ENCODE data around the gene TTC7B. TPM values are rescaled to one million over a fixed set of nuclear protein-coding genes. Genes with fewer than 3 reads are reported as not detected.
A peak's percentile ranks its signal among the peaks of the same experiment; 100 is the strongest.

The TTC7B gene
- total and polyA plus RNA-seq, 2 of the 8 experiments (the other 6 are each of a cell fraction or from before 2014, with no cell fraction given) = 23.7 to 34.0 TPM

DNA sequence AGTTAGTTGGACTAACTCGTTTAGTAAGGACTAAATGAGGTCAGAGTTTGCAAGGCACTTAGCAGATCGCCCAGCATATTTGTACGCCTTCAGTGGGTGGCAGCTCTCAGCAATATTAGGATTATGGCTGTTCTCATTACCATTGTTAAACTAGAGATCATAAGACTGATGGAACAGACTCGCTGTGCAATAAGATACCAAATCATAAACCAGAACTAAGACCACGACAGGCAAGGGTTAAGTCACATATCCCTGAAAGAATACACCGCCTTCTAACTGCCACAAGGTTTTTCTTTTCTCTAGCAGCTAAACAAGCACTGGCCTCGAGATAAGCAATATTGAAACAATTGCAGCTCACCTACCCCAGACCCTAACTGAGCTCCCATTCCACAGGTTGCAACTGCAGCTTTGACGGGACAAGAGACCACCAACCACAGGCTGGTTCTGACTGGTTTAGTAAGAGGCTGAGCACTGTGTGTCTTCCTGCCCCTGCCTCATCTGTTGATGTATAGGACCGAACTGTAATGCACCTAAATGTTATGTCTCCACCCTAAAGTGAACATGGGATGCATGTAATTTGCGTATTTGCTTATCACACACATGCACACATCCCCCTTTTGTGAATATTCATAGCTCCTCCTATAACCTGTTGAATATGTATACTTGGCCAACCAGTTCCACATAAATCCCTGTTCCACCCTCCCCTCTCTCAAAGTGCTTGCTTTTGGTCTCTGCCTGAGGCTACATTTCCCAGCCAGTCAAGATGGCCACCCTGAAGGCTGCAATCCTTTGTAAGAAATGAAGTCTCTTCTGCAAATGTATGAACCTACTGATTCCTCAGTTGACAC lies 266.2 kb downstream of the TTC7B start:
- Histone ChIP-seq H3K36me3 (ENCODE audit: control insufficient read depth in 2 of 4, insufficient read depth in 4 of 4, low read length in 3 of 4) (no peaks in the 10 kb centered on the region), H2BK5ac (ENCODE audit: low read depth, low read length) (no peak overlapping the region), H3K27ac (ENCODE audit: low read depth, low read length) (no peak overlapping the region), H2BK15ac (ENCODE audit: low read length) (0 out of 2 replicates have a peak overlapping the region, but pooled peaks have one; percentile 29), H4K20me1 (replicated peaks in 1 of 2; ENCODE audit: control insufficient read depth in 1 of 2, insufficient read depth in 2 of 2, low read length in 2 of 2) (no peaks in the 10 kb centered on the region), H3K4me1 (replicated peaks in 1 of 4; ENCODE audit: control insufficient read depth in 3 of 4, insufficient read depth in 4 of 4, low read length in 3 of 4) (peaks cover 0 to 10% (median 5%) of the 10 kb centered on the region in 4 experiments; a peak in 5 of 7 replicates), H2BK20ac (ENCODE audit: low read length) (no peak overlapping the region), H4K8ac (ENCODE audit: extremely low read depth, insufficient read depth, low read length) (0 out of 2 replicates have a peak overlapping the region, but pooled peaks have one; percentile 45), H3K79me2 (ENCODE audit: control insufficient read depth in 1 of 2, insufficient read depth in 2 of 2, low read length in 2 of 2) (no peaks in the 10 kb centered on the region), H2AK5ac (ENCODE audit: low read depth, low read length) (no peak overlapping the region), H3K4me2 (ENCODE audit: insufficient read depth in 1 of 2, low read depth in 2 of 2, low read length in 2 of 2) (no peak overlapping the region), H3K9me3 (ENCODE audit: insufficient read depth in 2 of 2, low read depth in 1 of 2, low read length in 1 of 2) (peaks cover 0 to 8% of the 10 kb centered on the region in 2 experiments; a peak in 1 of 4 replicates), H3K18ac (ENCODE audit: extremely low read depth, low read length) (no peak overlapping the region), H2AFZ (ENCODE audit: low read length) (no peak overlapping the region), H2BK12ac (ENCODE audit: low read depth, low read length) (no peak overlapping the region), H4K5ac (ENCODE audit: insufficient read length, low read depth, low read length) (no peak overlapping the region), H3K23ac (ENCODE audit: insufficient read length) (no peak overlapping the region), H4K91ac (replicated peaks; ENCODE audit: insufficient read length, low read length) (no peak overlapping the region), H3K4me3 (ENCODE audit: extremely low read depth in 1 of 4, insufficient read depth in 2 of 4, low read depth in 3 of 4, low read length in 4 of 4) (no peak overlapping the region), H2BK120ac (replicated peaks; ENCODE audit: low read depth, low read length) (no peak overlapping the region), H3K56ac (replicated peaks; ENCODE audit: insufficient read length, low read depth, low read length) (no peak overlapping the region), H3K4ac (replicated peaks; ENCODE audit: insufficient read length, low read depth, low read length) (no peak overlapping the region), H3K9ac (replicated peaks in 1 of 4; ENCODE audit: extremely low read depth in 1 of 4, low read depth in 3 of 4, low read length in 3 of 4) (no peak overlapping the region), H3K79me1 (ENCODE audit: low read depth, low read length) (no peaks in the 10 kb centered on the region), H3K14ac (ENCODE audit: insufficient read length) (no peak overlapping the region), H3K27me3 (replicated peaks in 1 of 4; ENCODE audit: control insufficient read depth in 3 of 4, extremely low read depth in 1 of 4, insufficient read depth in 3 of 4, low read length in 3 of 4) (no peaks in the 10 kb centered on the region), H3K23me2 (ENCODE audit: low read depth, low read length) (no peaks in the 10 kb centered on the region)
- no peak for FAIRE-seq
- CTCF ChIA-PET (ENCODE audit: partially characterized antibody) = interaction anchor here (0.8 to 3.0 kb wide), 7 partner anchors 10 to 273 kb away, joined by 3 to 8 read pairs (median 3); no protein-coding TSS in a partner anchor
- DNase-seq (ENCODE audit: low read depth in 1 of 2, low spot score in 2 of 2) = no peak
- 92% methylated on average over 10 of the region's 10 CpGs; no CpG with 5 or more reads in 1 of the 2 experiments for WGBS, 2 experiments (ENCODE audit: extremely low coverage in 1 of 2, insufficient coverage in 1 of 2, insufficient read length in 1 of 2, insufficient replicate concordance in 2 of 2, low coverage in 1 of 2, low lambda C conversion rate in 2 of 2, missing lambda C conversion rate in 1 of 2)
- POLR2A ChIA-PET (ENCODE audit: partially characterized antibody) = interaction anchor here (1.4 kb wide), 1 partner anchor 11 kb away, joined by 3 read pairs; no protein-coding TSS in a partner anchor
- TF ChIP-seq RAD21 (IDR thresholded peaks at IDR 0.05 in 1 of 2, conservative IDR thresholded peaks at IDR 0.05 in 1 of 2; ENCODE audit: low read depth in 2 of 2, low read length in 2 of 2) = no peak
- TF ChIP-seq MAFK (IDR thresholded peaks at IDR 0.05; ENCODE audit: low read depth, low read length) = no peak
- no peak for TF ChIP-seq KDM5A (IDR thresholded peaks at IDR 0.05; ENCODE audit: low read length)
- TF ChIP-seq POU5F1 (IDR thresholded peaks at IDR 0.05; ENCODE audit: low read depth, low read length) = no peak
- no peak for TF ChIP-seq SIRT6 (IDR thresholded peaks at IDR 0.05; ENCODE audit: low read length)
- TF ChIP-seq MAX (IDR thresholded peaks at IDR 0.05) = no peak
- TF ChIP-seq HDAC6 (IDR thresholded peaks at IDR 0.05; ENCODE audit: low read depth, low read length) = no peak
- no peak for TF ChIP-seq KDM4A (IDR thresholded peaks at IDR 0.05; ENCODE audit: low read depth, low read length, severe bottlenecking)
- no peak for TF ChIP-seq POLR2AphosphoS5 (IDR thresholded peaks at IDR 0.05; ENCODE audit: low read depth, low read length)
- no peak for TF ChIP-seq FOSL1 (IDR thresholded peaks at IDR 0.05; ENCODE audit: insufficient read depth, low read depth, low read length)
